ENCODE data around the gene LTB4R. TPM values are rescaled to one million over a fixed set of nuclear protein-coding genes. Genes with fewer than 3 reads are reported as not detected.

Gene LTB4R
- total RNA-seq, 1 experiment from 2014 or later: 10.3 TPM

- Histone ChIP-seq H3K27me3 (ENCODE audit: insufficient read depth, low read depth) (no peaks in the 10 kb centered on the region), H3K9me3 (ENCODE audit: insufficient read depth, low read depth) (no peaks in the 10 kb centered on the region), H3K79me2 (ENCODE audit: low read depth) (no peaks in the 10 kb centered on the region), H3K4me1 (replicated peaks; ENCODE audit: insufficient read depth) (no peaks in the 10 kb centered on the region), H3K9me2 (ENCODE audit: insufficient read depth) (no peaks in the 10 kb centered on the region), H3K4me3 (no peak overlapping the region), H3K4me2 (no peak overlapping the region), H2AFZ (no peak overlapping the region), H4K20me1 (ENCODE audit: insufficient read depth) (no peaks in the 10 kb centered on the region), H3F3A (ENCODE audit: insufficient read depth, low read depth) (no peaks in the 10 kb centered on the region; the same call in 1 of the 2 replicates), H3K27ac (no peak overlapping the region), H3K36me3 (ENCODE audit: low read depth) (no peaks in the 10 kb centered on the region)
- POLR2A ChIA-PET (ENCODE audit: unreplicated experiment): no interaction called here
- no TSS peak for BruUV-seq (replicated peaks)
- CTCF ChIA-PET: no interaction called here
- intact Hi-C loops (cut with micrococcal nuclease; ENCODE audit: unreplicated experiment): no loop called here
- TF ChIP-seq CTCF (conservative IDR thresholded peaks at IDR 0.05) (no peak), EZH2 (IDR thresholded peaks at IDR 0.05; ENCODE audit: low read depth) (no peak)
- no peak for DNase-seq
Measured at GRCh38 chr14:24317141-24317928, 6.0 kb downstream of the LTB4R start.

- H2AFZ ChIP-seq: no peak overlapping the region
- H3K4me2 ChIP-seq: no peak overlapping the region
- DNase-seq: no peak
- no TSS peak for BruUV-seq (replicated peaks)
- H3K4me3 ChIP-seq: no peak overlapping the region
- no peaks in the 10 kb centered on the region for H3K9me2 ChIP-seq (ENCODE audit: insufficient read depth)
- no peaks in the 10 kb centered on the region; the same call in 1 of the 2 replicates for H3F3A ChIP-seq (ENCODE audit: insufficient read depth, low read depth)
- intact Hi-C loops (cut with micrococcal nuclease; ENCODE audit: unreplicated experiment): no loop called here
- no peak for TF ChIP-seq EZH2 (IDR thresholded peaks at IDR 0.05; ENCODE audit: low read depth)
- no peak for TF ChIP-seq CTCF (conservative IDR thresholded peaks at IDR 0.05)
- H3K27me3 ChIP-seq (ENCODE audit: insufficient read depth, low read depth): no peaks in the 10 kb centered on the region
- H3K4me1 ChIP-seq (replicated peaks; ENCODE audit: insufficient read depth): no peaks in the 10 kb centered on the region
- POLR2A ChIA-PET (ENCODE audit: unreplicated experiment): no interaction called here
- H3K36me3 ChIP-seq (ENCODE audit: low read depth): no peaks in the 10 kb centered on the region
- H3K79me2 ChIP-seq (ENCODE audit: low read depth): no peaks in the 10 kb centered on the region
- no peak overlapping the region for H3K27ac ChIP-seq
- H4K20me1 ChIP-seq (ENCODE audit: insufficient read depth): no peaks in the 10 kb centered on the region
- H3K9me3 ChIP-seq (ENCODE audit: insufficient read depth, low read depth): no peaks in the 10 kb centered on the region
- CTCF ChIA-PET: no interaction called here
Measured at GRCh38 chr14:24321212-24321975, 10.1 kb downstream of the LTB4R start.

GRCh38 chr14:24322672-24323071, 11.4 kb downstream of the LTB4R start:
- no peak for DNase-seq
- H3K4me3 ChIP-seq: no peak overlapping the region
- no peak for TF ChIP-seq CTCF (conservative IDR thresholded peaks at IDR 0.05)
- no peak for TF ChIP-seq EZH2 (IDR thresholded peaks at IDR 0.05; ENCODE audit: low read depth)
- H3K79me2 ChIP-seq (ENCODE audit: low read depth): no peaks in the 10 kb centered on the region
- H2AFZ ChIP-seq: no peak overlapping the region
- intact Hi-C loops (cut with micrococcal nuclease; ENCODE audit: unreplicated experiment): no loop called here
- H3F3A ChIP-seq (ENCODE audit: insufficient read depth, low read depth): no peaks in the 10 kb centered on the region
- no peaks in the 10 kb centered on the region for H3K9me2 ChIP-seq (ENCODE audit: insufficient read depth)
- no peaks in the 10 kb centered on the region for H3K9me3 ChIP-seq (ENCODE audit: insufficient read depth, low read depth)
- no peaks in the 10 kb centered on the region for H3K36me3 ChIP-seq (ENCODE audit: low read depth)
- no peak overlapping the region for H3K27ac ChIP-seq
- H3K4me2 ChIP-seq: no peak overlapping the region
- H3K27me3 ChIP-seq (ENCODE audit: insufficient read depth, low read depth): no peaks in the 10 kb centered on the region
- no TSS peak for BruUV-seq (replicated peaks)
- H4K20me1 ChIP-seq (ENCODE audit: insufficient read depth): no peaks in the 10 kb centered on the region
- ChIA-PET CTCF (interaction anchor here (0.6 kb wide), 1 partner anchor 15 kb away, joined by 7 read pairs; the partner anchor contains the start of gene CIDEB), POLR2A (ENCODE audit: unreplicated experiment) (no interaction called here)
- H3K4me1 ChIP-seq (replicated peaks; ENCODE audit: insufficient read depth): no peaks in the 10 kb centered on the region

All from PC-9 (cell line).